RWPE1 (cell line): ENCODE data around the gene RPL12.

Experiments
- CTCF ChIA-PET: fragments of 350-600 bp; sonication (Branson Sonifier 250); formaldehyde crosslinking; extraction: SDS; loops from one replicate; lab custom pipeline; 2021; lab: Yijun Ruan, JAX
- POLR2A ChIA-PET: fragments of 400-600 bp; formaldehyde crosslinking; extraction: SDS; loops from one replicate; lab custom pipeline; 2020; ENCODE audit warnings: antibody characterized with exemption; ENCODE audit not compliant: low non-redundant PET; lab: Yijun Ruan, JAX
- DNase-seq: peaks from one replicate; pipeline ENCODE4 v3.0.0; 2012; ENCODE audit warnings: low spot score
- H3K27ac ChIP-seq: fragments of 450-650 bp; 2 replicates; pipeline ENCODE4 v1.5.1; 2017
- TF ChIP-seq, protein P1 (sequence below): fragments of 450-650 bp; conservative IDR thresholded peaks from 2 replicates; pipeline ENCODE4 v1.5.1; 2017; ENCODE audit warnings: low read depth, mild to moderate bottlenecking

RPL12 gene

DNA sequence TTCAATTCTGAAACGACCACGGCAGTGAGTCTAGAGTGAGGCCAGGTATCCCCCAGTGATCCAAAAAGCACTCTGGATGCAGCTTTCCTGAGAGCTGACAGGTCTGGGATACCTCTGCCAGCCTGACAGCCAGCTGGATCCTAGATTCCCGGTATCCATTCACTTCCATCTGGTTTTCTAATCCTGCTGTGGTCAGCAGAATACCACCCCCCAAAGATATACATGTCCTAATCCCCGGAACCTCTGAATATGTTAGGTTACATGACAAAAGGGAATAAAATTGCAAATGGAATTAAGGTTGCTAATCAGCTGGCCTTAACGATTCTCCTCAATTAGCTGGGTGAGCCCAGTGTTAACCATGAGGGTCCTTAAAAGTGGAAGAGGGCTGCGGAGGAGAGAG is 28.4 kb downstream of the RPL12 start:
- TF ChIP-seq, protein P1, sequence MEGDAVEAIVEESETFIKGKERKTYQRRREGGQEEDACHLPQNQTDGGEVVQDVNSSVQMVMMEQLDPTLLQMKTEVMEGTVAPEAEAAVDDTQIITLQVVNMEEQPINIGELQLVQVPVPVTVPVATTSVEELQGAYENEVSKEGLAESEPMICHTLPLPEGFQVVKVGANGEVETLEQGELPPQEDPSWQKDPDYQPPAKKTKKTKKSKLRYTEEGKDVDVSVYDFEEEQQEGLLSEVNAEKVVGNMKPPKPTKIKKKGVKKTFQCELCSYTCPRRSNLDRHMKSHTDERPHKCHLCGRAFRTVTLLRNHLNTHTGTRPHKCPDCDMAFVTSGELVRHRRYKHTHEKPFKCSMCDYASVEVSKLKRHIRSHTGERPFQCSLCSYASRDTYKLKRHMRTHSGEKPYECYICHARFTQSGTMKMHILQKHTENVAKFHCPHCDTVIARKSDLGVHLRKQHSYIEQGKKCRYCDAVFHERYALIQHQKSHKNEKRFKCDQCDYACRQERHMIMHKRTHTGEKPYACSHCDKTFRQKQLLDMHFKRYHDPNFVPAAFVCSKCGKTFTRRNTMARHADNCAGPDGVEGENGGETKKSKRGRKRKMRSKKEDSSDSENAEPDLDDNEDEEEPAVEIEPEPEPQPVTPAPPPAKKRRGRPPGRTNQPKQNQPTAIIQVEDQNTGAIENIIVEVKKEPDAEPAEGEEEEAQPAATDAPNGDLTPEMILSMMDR, result no peak
- CTCF ChIA-PET, result interaction anchor here (0.7 kb wide), 2 partner anchors 59 to 174 kb away, joined by 3 read pairs; no protein-coding TSS in a partner anchor
- DNase-seq, result no peak
- H3K27ac ChIP-seq, result peak overlapping the region; percentile 96
- POLR2A ChIA-PET, result no interaction called here

DNA sequence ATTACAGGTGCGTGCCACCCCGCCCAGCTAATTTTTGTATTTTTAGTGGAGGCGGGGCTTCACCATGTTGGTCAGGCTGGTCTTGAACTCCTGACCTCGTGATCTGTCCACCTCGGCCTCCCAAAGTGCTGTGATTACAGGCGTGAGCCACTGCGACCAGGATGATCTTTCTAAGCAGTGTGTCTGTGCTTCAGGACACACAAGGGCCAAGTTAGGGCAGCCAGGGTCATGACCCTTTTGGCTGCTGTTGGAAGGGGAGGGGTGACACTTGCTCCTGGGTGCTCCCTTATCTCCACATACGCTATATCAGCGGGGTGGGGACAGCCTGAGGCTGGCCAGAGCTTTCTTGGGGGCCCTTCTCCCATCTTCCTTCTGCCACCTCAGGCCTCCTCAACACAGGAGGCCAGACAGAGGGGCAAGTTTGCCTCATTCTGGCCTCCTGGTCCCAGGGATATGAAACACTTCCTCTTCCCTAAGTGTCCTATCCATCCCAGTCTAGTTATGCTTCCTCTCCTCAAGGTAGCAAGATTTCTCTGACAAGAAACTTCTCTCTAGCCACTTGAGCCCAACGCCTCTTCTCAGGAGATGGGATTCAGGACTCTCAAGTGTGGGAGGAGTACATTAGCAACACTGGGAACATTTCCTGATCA is 28.9 kb downstream of the RPL12 start:
- peak overlapping the region; percentile 96 for H3K27ac ChIP-seq
- POLR2A ChIA-PET, result no interaction called here
- DNase-seq, result no peak
- TF ChIP-seq, protein P1, result no peak
- CTCF ChIA-PET, result interaction anchor here (0.6 kb wide), 1 partner anchor 9 kb away, joined by 4 read pairs; no protein-coding TSS in a partner anchor

DNA sequence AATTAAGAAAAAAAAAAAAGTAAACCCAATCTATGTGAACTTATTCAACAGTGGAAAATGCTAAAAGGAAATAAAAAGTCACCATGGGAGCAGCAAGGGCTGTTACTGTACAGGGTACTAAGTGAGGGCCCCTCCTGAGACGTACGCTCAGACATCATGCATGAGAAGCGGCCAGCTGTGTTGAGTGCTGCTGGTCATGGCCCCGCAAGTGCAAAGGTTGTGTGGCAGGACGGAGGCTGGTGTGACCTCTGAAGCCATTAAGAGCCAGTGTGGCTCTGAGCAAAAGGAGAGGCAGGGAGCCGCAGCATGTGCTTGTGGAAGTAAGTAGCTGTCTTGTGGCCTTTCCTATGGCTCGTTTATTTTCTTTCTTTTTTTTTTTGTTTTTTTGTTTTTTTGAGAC is 30.1 kb downstream of the RPL12 start:
- TF ChIP-seq, protein P1, result no peak
- ChIA-PET CTCF (interaction anchor here (0.6 to 0.7 kb wide), 4 partner anchors 66 to 566 kb away, joined by 3 to 5 read pairs (median 4); no protein-coding TSS in a partner anchor), POLR2A (no interaction called here)
- DNase-seq, result no peak
- peak overlapping the region; percentile 96 for H3K27ac ChIP-seq

DNA sequence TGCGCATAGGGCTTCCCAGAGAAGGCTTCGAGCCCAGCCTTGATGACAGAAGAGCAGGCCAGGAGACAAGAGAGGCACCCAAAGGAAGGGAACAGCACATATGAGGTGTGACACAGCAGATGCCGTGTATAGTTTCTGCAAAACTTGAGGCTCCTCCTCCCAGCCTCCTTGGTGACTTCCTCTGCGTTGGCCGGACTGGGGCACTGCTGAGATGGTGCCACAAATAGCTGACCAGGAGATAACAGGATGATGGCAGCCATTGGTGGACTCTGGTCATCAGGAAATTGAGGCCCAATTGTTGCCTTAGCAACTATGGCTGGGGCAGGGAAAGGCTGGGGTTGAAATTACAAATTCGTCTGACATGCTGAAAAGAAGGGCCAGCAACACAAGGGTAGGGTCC is 31.9 kb downstream of the RPL12 start:
- peak overlapping the region; percentile 2; the same call in 1 of the 2 replicates for H3K27ac ChIP-seq
- DNase-seq, result no peak
- ChIA-PET CTCF (no interaction called here), POLR2A (no interaction called here)
- TF ChIP-seq, protein P1, result no peak

DNA sequence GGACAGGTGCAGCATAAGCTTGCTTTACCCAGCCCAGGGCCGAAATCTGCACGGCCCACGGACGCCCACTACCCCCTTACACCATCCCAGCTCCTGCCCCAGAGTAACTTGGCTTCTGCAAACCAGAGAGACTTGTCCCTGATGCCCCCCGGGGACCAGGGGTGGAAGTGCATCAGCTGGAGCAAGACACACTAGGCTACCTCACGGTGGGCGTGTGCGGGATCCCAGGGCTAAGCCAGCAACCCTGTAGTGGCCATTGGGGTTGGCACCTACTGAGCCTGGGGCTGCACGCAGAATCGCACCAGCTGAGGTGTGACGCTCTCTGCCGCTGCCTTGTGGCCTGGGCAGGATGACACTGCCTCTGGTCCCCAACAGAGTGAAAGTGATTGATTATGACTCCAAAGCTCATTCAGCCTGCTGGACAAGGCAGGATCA is 33.2 kb downstream of the RPL12 start:
- POLR2A ChIA-PET, result no interaction called here
- no peak for DNase-seq
- CTCF ChIA-PET, result interaction anchor here (0.5 to 1.3 kb wide), 5 partner anchors 17 to 195 kb away, joined by 3 to 10 read pairs (median 3); no protein-coding TSS in a partner anchor
- TF ChIP-seq, protein P1, result no peak
- peak overlapping the region; percentile 73 for H3K27ac ChIP-seq

DNA sequence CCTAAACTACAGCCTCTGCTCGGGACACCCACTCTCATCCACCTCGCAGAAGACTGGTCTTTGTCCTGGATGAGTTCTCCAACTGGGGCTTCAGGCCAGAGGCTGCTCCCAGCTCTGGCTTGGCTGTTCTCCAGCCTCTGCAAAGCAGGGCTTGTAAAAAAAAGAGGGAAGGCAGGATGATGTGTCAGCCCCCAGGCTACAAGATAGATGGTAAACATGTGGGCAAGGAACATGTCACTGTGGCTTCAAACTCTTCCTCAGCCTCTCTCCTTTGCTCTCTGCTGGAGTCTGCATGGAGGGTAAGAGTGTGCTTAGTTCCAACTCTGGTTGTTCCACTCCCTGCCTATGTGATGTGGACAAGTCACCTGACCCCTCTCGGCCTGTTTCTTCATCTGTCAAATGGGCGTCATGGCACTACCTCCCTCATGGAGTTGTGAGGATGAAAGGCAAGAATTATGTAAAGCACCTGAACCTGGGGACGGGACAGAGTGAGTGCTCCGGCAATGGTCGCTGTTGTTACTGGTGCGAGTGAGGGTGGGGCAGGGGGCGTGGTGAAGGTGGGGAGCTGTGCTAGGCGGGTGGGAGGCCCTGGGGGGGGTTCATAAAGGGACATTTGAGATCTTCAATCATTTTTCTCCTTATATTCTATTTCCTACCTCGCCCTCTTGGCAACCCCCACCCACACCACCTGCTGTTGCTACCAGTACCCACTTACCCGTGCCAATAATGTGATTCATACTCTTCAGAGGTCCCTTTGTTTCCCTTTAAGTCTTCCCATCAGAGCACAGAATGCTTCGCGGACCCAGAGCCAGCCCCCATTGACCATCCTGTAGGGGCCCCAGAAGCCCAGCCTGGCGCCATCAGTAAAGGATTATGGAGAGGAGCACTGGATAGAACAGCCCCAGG is 33.8 kb downstream of the RPL12 start:
- CTCF ChIA-PET, result interaction anchor here (0.5 to 1.3 kb wide), 8 partner anchors 15 to 259 kb away, joined by 3 to 10 read pairs (median 3); no protein-coding TSS in a partner anchor
- POLR2A ChIA-PET, result interaction anchor here (0.7 kb wide), 1 partner anchor 34 kb away, joined by 3 read pairs; the partner anchor contains the start of genes LRSAM1 and RPL12
- DNase-seq, result peak; percentile 93
- H3K27ac ChIP-seq, result peak overlapping the region; percentile 73
- TF ChIP-seq, protein P1, result no peak
